Activated CD4-positive, alpha-beta memory T cell treated with anti-CD3 and anti-CD28 coated beads for 36 hours (primary cell): Measurements from ENCODE around the gene RASSF3. TPM values are rescaled to one million over a fixed set of nuclear protein-coding genes. Genes with fewer than 3 reads are reported as not detected.
"Not testable (repeated sequence)": the region's sequence is repeated elsewhere in the genome, so short reads cannot be mapped to it uniquely, and the experiment has no call there.

ENCODE experiments used
- CTCF ChIA-PET: fragments of 350-600 bp; sonication (Branson Sonifier 250); formaldehyde crosslinking; loops from one replicate; lab custom pipeline; 2021; ENCODE audit warnings: antibody characterized with exemption, inconsistent platforms; lab: Charles Lee
- POLR2A ChIA-PET: fragments of 350-600 bp; sonication (Branson Sonifier 250); formaldehyde crosslinking; loops from one replicate; lab custom pipeline; 2021; ENCODE audit warnings: antibody characterized with exemption; lab: Charles Lee
- DNase-seq: peaks from one replicate; pipeline ENCODE4 v3.0.0-alpha.2; 2020
- H3K27ac Mint-ChIP-seq: one replicate; pipeline ENCODE4 v1.8.0; 2021; ENCODE audit warnings: mixed read lengths
- H3K27me3 Mint-ChIP-seq: one replicate; pipeline ENCODE4 v1.8.0; 2021; ENCODE audit warnings: mixed read lengths
- H3K36me3 Mint-ChIP-seq: one replicate; pipeline ENCODE4 v1.8.0; 2021; ENCODE audit warnings: mixed read lengths
- H3K4me1 Mint-ChIP-seq: one replicate; pipeline ENCODE4 v1.8.0; 2021; ENCODE audit warnings: low read depth, mixed read lengths
- H3K4me3 Mint-ChIP-seq: one replicate; pipeline ENCODE4 v1.8.0; 2021; ENCODE audit warnings: mild to moderate bottlenecking, mixed read lengths
- H3K9me3 Mint-ChIP-seq: one replicate; pipeline ENCODE4 v1.8.0; 2021; ENCODE audit warnings: mixed read lengths
- intact Hi-C: fragments of 100-400 bp; cut with micrococcal nuclease; formaldehyde crosslinking; loops from one replicate; pipeline ENCODE4 v1.15.1; 2023
- total RNA-seq, 2 experiments: library from RNA; stranded (reverse); gene quantifications; one replicate each; pipeline ENCODE4 v1.2.3, GENCODE V29; 2021

RASSF3 gene
- total RNA-seq, 2 experiments from 2014 or later, result 40.6 to 40.7 TPM

GRCh38 chr12:64635356-64635998 lies 25.2 kb downstream of the RASSF3 start:
- DNase-seq, result no peak
- Mint-ChIP-seq H3K27me3 (no peaks in the 10 kb centered on the region), H3K9me3 (peaks cover 3% of the 10 kb centered on the region), H3K4me1 (peaks cover 81% of the 10 kb centered on the region), H3K4me3 (no peak overlapping the region), H3K36me3 (peaks cover 35% of the 10 kb centered on the region), H3K27ac (peak overlapping the region; percentile 30)
- ChIA-PET CTCF (no interaction called here), POLR2A (interaction anchor here (0.5 kb wide), 1 partner anchor 221 kb away, joined by 3 read pairs; no protein-coding TSS in a partner anchor)
- intact Hi-C loops, result no loop called here

- Mint-ChIP-seq H3K27me3 (no peaks in the 10 kb centered on the region), H3K27ac (peak overlapping the region; percentile 35), H3K4me1 (peaks cover 68% of the 10 kb centered on the region), H3K36me3 (peaks cover 24% of the 10 kb centered on the region), H3K9me3 (peaks cover 3% of the 10 kb centered on the region), H3K4me3 (no peak overlapping the region)
- ChIA-PET CTCF (no interaction called here), POLR2A (no interaction called here)
- intact Hi-C loops, result no loop called here
- no peak for DNase-seq
Observed at GRCh38 chr12:64636856-64637255, 26.6 kb downstream of the RASSF3 start.

GRCh38 chr12:64639466-64639865 lies 29.2 kb downstream of the RASSF3 start:
- H3K27me3 Mint-ChIP-seq, result no peaks in the 10 kb centered on the region
- H3K27ac Mint-ChIP-seq, result no peak overlapping the region
- intact Hi-C loops, result no loop called here
- H3K36me3 Mint-ChIP-seq, result peaks cover 7% of the 10 kb centered on the region
- ChIA-PET CTCF (no interaction called here), POLR2A (no interaction called here)
- H3K9me3 Mint-ChIP-seq, result no peaks in the 10 kb centered on the region
- no peak for DNase-seq
- no peak overlapping the region for H3K4me3 Mint-ChIP-seq
- peaks cover 65% of the 10 kb centered on the region for H3K4me1 Mint-ChIP-seq

GRCh38 chr12:64646318-64646717 lies 36.0 kb downstream of the RASSF3 start:
- Mint-ChIP-seq H3K27me3 (no peaks in the 10 kb centered on the region), H3K4me1 (peaks cover 65% of the 10 kb centered on the region), H3K36me3 (peaks cover 2% of the 10 kb centered on the region), H3K27ac (peak overlapping the region; percentile 10), H3K4me3 (no peak overlapping the region), H3K9me3 (no peaks in the 10 kb centered on the region)
- intact Hi-C loops, result no loop called here
- CTCF ChIA-PET, result no interaction called here
- POLR2A ChIA-PET, result no interaction called here
- DNase-seq, result no peak

- Mint-ChIP-seq H3K36me3 (peaks cover 2% of the 10 kb centered on the region), H3K27ac (no peak overlapping the region), H3K4me1 (peaks cover 69% of the 10 kb centered on the region), H3K27me3 (no peaks in the 10 kb centered on the region), H3K4me3 (no peak overlapping the region), H3K9me3 (no peaks in the 10 kb centered on the region)
- ChIA-PET POLR2A (no interaction called here), CTCF (no interaction called here)
- intact Hi-C loops, result no loop called here
- no peak for DNase-seq
Observed at GRCh38 chr12:64649487-64649886, 39.2 kb downstream of the RASSF3 start.

GRCh38 chr12:64650762-64651161 lies 40.5 kb downstream of the RASSF3 start:
- Mint-ChIP-seq H3K4me3 (no peak overlapping the region), H3K9me3 (no peaks in the 10 kb centered on the region), H3K36me3 (peaks cover 2% of the 10 kb centered on the region), H3K27me3 (no peaks in the 10 kb centered on the region), H3K27ac (peak overlapping the region; percentile 66), H3K4me1 (peaks cover 66% of the 10 kb centered on the region)
- ChIA-PET POLR2A (interaction anchor here (0.6 to 1.5 kb wide), 2 partner anchors 10 to 29 kb away, joined by 3 to 6 read pairs; no protein-coding TSS in a partner anchor), CTCF (interaction anchor here (0.7 to 1.6 kb wide), 3 partner anchors 18 to 101 kb away, joined by 3 to 4 read pairs (median 3); no protein-coding TSS in a partner anchor)
- intact Hi-C loops, result no loop called here
- no peak for DNase-seq

GRCh38 chr12:64652346-64652745 lies 42.1 kb downstream of the RASSF3 start:
- Mint-ChIP-seq H3K27ac (no peak overlapping the region), H3K4me1 (peaks cover 69% of the 10 kb centered on the region), H3K9me3 (no peaks in the 10 kb centered on the region), H3K36me3 (peaks cover 4% of the 10 kb centered on the region), H3K4me3 (no peak overlapping the region), H3K27me3 (no peaks in the 10 kb centered on the region)
- ChIA-PET CTCF (no interaction called here), POLR2A (no interaction called here)
- DNase-seq, result no peak
- intact Hi-C loops, result no loop called here

- intact Hi-C loops, result no loop called here
- Mint-ChIP-seq H3K27ac (peak overlapping the region; percentile 33), H3K4me3 (no peak overlapping the region), H3K4me1 (peaks cover 72% of the 10 kb centered on the region), H3K9me3 (no peaks in the 10 kb centered on the region), H3K27me3 (no peaks in the 10 kb centered on the region), H3K36me3 (peaks cover 7% of the 10 kb centered on the region)
- CTCF ChIA-PET, result no interaction called here
- no peak for DNase-seq
- POLR2A ChIA-PET, result no interaction called here
Observed at GRCh38 chr12:64653123-64653522, 42.8 kb downstream of the RASSF3 start.

- DNase-seq, H3K9me3 Mint-ChIP-seq, intact Hi-C loops, H3K27me3 Mint-ChIP-seq, H3K4me3 Mint-ChIP-seq, CTCF ChIA-PET, H3K36me3 Mint-ChIP-seq: not testable (repeated sequence)
- Mint-ChIP-seq H3K27ac (peak overlapping the region; percentile 64), H3K4me1 (peaks cover 78% of the 10 kb centered on the region)
- POLR2A ChIA-PET, result interaction anchor here (0.6 to 1.2 kb wide), 3 partner anchors 16 to 32 kb away, joined by 3 to 5 read pairs (median 3); no protein-coding TSS in a partner anchor
Observed at GRCh38 chr12:64653907-64654306, 43.6 kb downstream of the RASSF3 start.

GRCh38 chr12:64655141-64655540 lies 44.8 kb downstream of the RASSF3 start:
- CTCF ChIA-PET, result interaction anchor here (0.9 kb wide), 1 partner anchor 106 kb away, joined by 3 read pairs; no protein-coding TSS in a partner anchor
- intact Hi-C loops, result no loop called here
- POLR2A ChIA-PET, result interaction anchor here (1.2 kb wide), 1 partner anchor 24 kb away, joined by 5 read pairs; no protein-coding TSS in a partner anchor
- no peaks in the 10 kb centered on the region for H3K27me3 Mint-ChIP-seq
- DNase-seq, result no peak
- peak overlapping the region; percentile 44 for H3K27ac Mint-ChIP-seq
- peaks cover 7% of the 10 kb centered on the region for H3K36me3 Mint-ChIP-seq
- H3K4me3 Mint-ChIP-seq, result no peak overlapping the region
- peaks cover 78% of the 10 kb centered on the region for H3K4me1 Mint-ChIP-seq
- H3K9me3 Mint-ChIP-seq, result no peaks in the 10 kb centered on the region

GRCh38 chr12:64656429-64656828 lies 46.1 kb downstream of the RASSF3 start:
- CTCF ChIA-PET, result no interaction called here
- no peaks in the 10 kb centered on the region for H3K27me3 Mint-ChIP-seq
- H3K4me1 Mint-ChIP-seq, result peaks cover 82% of the 10 kb centered on the region
- no peaks in the 10 kb centered on the region for H3K9me3 Mint-ChIP-seq
- no peak for DNase-seq
- no peak overlapping the region for H3K4me3 Mint-ChIP-seq
- intact Hi-C loops, result no loop called here
- POLR2A ChIA-PET, result no interaction called here
- H3K27ac Mint-ChIP-seq, result peak overlapping the region; percentile 66
- H3K36me3 Mint-ChIP-seq, result peaks cover 6% of the 10 kb centered on the region

- Mint-ChIP-seq H3K27ac (peak overlapping the region; percentile 87), H3K4me3 (no peak overlapping the region), H3K36me3 (peaks cover 6% of the 10 kb centered on the region), H3K4me1 (peaks cover 78% of the 10 kb centered on the region), H3K27me3 (no peaks in the 10 kb centered on the region), H3K9me3 (no peaks in the 10 kb centered on the region)
- ChIA-PET POLR2A (no interaction called here), CTCF (no interaction called here)
- no peak for DNase-seq
- intact Hi-C loops, result no loop called here
Observed at GRCh38 chr12:64658892-64659481, 48.7 kb downstream of the RASSF3 start.
